ENCODE measurements around the gene FKTN. TPM values are rescaled to one million over a fixed set of nuclear protein-coding genes. Genes with fewer than 3 reads are reported as not detected.

Gene FKTN
- total and polyA plus RNA-seq, 9 of the 15 experiments (the other 6 are each of a cell fraction or from before 2014, with no cell fraction given): 5.4 to 16.3 (median 10.4) TPM

DNA sequence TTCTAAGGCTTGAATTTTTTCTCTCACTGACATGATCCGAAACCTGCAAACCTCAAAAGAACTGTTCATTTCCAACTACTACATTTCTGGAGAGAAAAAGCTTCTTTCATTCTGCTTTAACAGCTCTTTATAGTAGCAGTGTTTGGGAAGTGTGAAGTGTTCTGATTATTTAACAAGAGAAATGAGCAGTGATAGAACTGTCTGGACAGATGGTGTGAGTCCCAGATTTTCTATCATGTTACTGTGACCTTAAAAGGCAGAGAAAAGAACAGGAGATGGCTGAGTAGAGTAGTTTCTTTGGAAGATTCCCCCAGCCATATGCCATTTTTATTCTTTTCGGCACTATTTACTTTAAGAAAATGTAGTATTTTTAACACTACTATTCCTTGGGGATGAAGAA is 63.1 kb downstream of the FKTN start:
- Histone ChIP-seq H3K9ac (ENCODE audit: insufficient read depth in 1 of 2, low read depth in 2 of 2, low read length in 2 of 2) (no peak overlapping the region), H4K20me1 (replicated peaks; ENCODE audit: control insufficient read depth, insufficient read depth, low read length) (no peaks in the 10 kb centered on the region), H3K27me3 (ENCODE audit: control insufficient read depth in 2 of 2, insufficient read depth in 2 of 2, low read length in 2 of 2) (no peaks in the 10 kb centered on the region), H3K9me1 (ENCODE audit: control insufficient read depth, insufficient read depth, low read length) (no peaks in the 10 kb centered on the region), H3K79me2 (ENCODE audit: control insufficient read depth, insufficient read depth, low read length) (no peaks in the 10 kb centered on the region), H3K27ac (ENCODE audit: extremely low read depth, low read depth, low read length) (no peak overlapping the region), H2AFZ (ENCODE audit: low read depth, low read length) (no peak overlapping the region), H3K4me3 (no peak overlapping the region), H3K36me3 (ENCODE audit: control insufficient read depth, insufficient read depth, low read length) (no peaks in the 10 kb centered on the region), H3K9me3 (replicated peaks; ENCODE audit: control insufficient read depth, insufficient read depth, low read depth, low read length) (no peaks in the 10 kb centered on the region), H3K4me1 (replicated peaks in 1 of 2; ENCODE audit: control insufficient read depth in 2 of 2, insufficient read depth in 2 of 2, low read length in 2 of 2) (no peaks in the 10 kb centered on the region), H3K4me2 (ENCODE audit: insufficient read depth, low read length) (no peak overlapping the region)
- DNase-seq (ENCODE audit: extremely low read depth in 1 of 4, low spot score in 3 of 4) (no peak), ATAC-seq (no peak), FAIRE-seq (no peak)
- POLR2A ChIA-PET: interaction anchor here (0.7 to 1.1 kb wide), 2 partner anchors 15 to 1840 kb away, joined by 3 read pairs; no protein-coding TSS in a partner anchor
- CTCF ChIA-PET (ENCODE audit: low intra/inter-chr PET ratio): no interaction called here
- in situ Hi-C loops (cut with MboI) (loop anchor here (25.0 kb wide), 1 partner anchor 216 kb away; no protein-coding TSS in a partner anchor), intact Hi-C loops (cut with micrococcal nuclease) (no loop called here)
- BruUV-seq (replicated peaks): no TSS peak
- WGBS (ENCODE audit: insufficient coverage, low coverage, missing lambda C conversion rate): 80% methylated on average over 2 of the region's 2 CpGs
- TF ChIP-seq ZKSCAN1 (IDR thresholded peaks at IDR 0.05; ENCODE audit: low read depth, low read length): no peak
- no peak for TF ChIP-seq HNRNPL (IDR thresholded peaks at IDR 0.05; ENCODE audit: low read depth, low read length)
- no peak for TF ChIP-seq POLR2AphosphoS5 (IDR thresholded peaks at IDR 0.05; ENCODE audit: control insufficient read depth, insufficient read depth, low read depth, low read length)
- no peak for TF ChIP-seq CBX3 (IDR thresholded peaks at IDR 0.05; ENCODE audit: borderline replicate concordance in 1 of 2, low read length in 2 of 2)
- no peak for TF ChIP-seq YBX1 (IDR thresholded peaks at IDR 0.05)
- no peak for TF ChIP-seq ZNF444 (CRISPR knock-in tag; IDR thresholded peaks at IDR 0.05)
- TF ChIP-seq, protein P1, sequence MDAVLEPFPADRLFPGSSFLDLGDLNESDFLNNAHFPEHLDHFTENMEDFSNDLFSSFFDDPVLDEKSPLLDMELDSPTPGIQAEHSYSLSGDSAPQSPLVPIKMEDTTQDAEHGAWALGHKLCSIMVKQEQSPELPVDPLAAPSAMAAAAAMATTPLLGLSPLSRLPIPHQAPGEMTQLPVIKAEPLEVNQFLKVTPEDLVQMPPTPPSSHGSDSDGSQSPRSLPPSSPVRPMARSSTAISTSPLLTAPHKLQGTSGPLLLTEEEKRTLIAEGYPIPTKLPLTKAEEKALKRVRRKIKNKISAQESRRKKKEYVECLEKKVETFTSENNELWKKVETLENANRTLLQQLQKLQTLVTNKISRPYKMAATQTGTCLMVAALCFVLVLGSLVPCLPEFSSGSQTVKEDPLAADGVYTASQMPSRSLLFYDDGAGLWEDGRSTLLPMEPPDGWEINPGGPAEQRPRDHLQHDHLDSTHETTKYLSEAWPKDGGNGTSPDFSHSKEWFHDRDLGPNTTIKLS (IDR thresholded peaks at IDR 0.05; ENCODE audit: borderline replicate concordance, low read depth): no peak
- TF ChIP-seq, protein P2, sequence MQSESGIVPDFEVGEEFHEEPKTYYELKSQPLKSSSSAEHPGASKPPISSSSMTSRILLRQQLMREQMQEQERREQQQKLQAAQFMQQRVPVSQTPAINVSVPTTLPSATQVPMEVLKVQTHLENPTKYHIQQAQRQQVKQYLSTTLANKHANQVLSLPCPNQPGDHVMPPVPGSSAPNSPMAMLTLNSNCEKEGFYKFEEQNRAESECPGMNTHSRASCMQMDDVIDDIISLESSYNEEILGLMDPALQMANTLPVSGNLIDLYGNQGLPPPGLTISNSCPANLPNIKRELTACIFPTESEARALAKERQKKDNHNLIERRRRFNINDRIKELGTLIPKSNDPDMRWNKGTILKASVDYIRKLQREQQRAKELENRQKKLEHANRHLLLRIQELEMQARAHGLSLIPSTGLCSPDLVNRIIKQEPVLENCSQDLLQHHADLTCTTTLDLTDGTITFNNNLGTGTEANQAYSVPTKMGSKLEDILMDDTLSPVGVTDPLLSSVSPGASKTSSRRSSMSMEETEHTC (IDR thresholded peaks at IDR 0.05): no peak
- no peak for TF ChIP-seq TCF7 (IDR thresholded peaks at IDR 0.05; ENCODE audit: borderline replicate concordance)
- TF ChIP-seq MAFG (tag; conservative IDR thresholded peaks at IDR 0.05): no peak
- TF ChIP-seq, protein P3, sequence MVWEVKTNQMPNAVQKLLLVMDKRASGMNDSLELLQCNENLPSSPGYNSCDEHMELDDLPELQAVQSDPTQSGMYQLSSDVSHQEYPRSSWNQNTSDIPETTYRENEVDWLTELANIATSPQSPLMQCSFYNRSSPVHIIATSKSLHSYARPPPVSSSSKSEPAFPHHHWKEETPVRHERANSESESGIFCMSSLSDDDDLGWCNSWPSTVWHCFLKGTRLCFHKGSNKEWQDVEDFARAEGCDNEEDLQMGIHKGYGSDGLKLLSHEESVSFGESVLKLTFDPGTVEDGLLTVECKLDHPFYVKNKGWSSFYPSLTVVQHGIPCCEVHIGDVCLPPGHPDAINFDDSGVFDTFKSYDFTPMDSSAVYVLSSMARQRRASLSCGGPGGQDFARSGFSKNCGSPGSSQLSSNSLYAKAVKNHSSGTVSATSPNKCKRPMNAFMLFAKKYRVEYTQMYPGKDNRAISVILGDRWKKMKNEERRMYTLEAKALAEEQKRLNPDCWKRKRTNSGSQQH (CRISPR knock-in tag; IDR thresholded peaks at IDR 0.05): no peak
- no peak for TF ChIP-seq CBFA2T3 (IDR thresholded peaks at IDR 0.05)
- TF ChIP-seq SMARCA4 (IDR thresholded peaks at IDR 0.05): no peak
- TF ChIP-seq NR3C1 (CRISPR knock-in tag; IDR thresholded peaks at IDR 0.05): no peak
- TF ChIP-seq PHTF2 (CRISPR knock-in tag; IDR thresholded peaks at IDR 0.05): no peak
- TF ChIP-seq HDAC6 (IDR thresholded peaks at IDR 0.05; ENCODE audit: low read depth, low read length): no peak
- TF ChIP-seq, protein P4, sequence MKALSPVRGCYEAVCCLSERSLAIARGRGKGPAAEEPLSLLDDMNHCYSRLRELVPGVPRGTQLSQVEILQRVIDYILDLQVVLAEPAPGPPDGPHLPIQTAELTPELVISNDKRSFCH (CRISPR knock-in tag; IDR thresholded peaks at IDR 0.05): no peak
- TF ChIP-seq, protein P4 (tag; IDR thresholded peaks at IDR 0.05): no peak
- TF ChIP-seq NCOA2 (IDR thresholded peaks at IDR 0.05; ENCODE audit: partially characterized antibody in 2 of 2): no peak
